ENCODE results near the gene ANKRD44. TPM values are rescaled to one million over a fixed set of nuclear protein-coding genes. Genes with fewer than 3 reads are reported as not detected.

ANKRD44 gene
- total RNA-seq, 1 experiment from 2014 or later, result 0.68 TPM

DNA sequence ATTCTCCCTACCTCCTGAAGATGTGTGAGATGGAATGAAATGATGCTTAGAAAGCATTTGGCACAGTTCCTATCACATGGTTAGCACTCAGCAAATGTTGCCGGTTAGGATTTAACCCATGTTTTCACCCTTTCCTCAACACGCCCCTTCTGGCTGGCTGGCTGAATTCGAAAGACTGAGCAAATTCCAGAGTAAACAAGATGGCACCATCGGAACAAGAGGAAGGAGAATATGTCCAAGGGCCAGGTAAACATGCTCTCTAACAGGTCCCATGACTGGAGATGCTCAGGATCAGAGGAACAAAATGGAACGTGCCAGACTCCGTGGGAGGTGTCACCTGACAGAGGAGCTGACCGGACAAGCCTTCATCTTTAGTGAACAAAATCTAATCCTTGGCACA, 145.6 kb downstream of the ANKRD44 start:
- ATAC-seq (no peak), DNase-seq (ENCODE audit: low spot score) (no peak)
- peaks cover 5% of the 10 kb centered on the region for H3K27me3 Mint-ChIP-seq (ENCODE audit: low read depth)
- H3K4me1 Mint-ChIP-seq, result peaks cover 12% of the 10 kb centered on the region
- TF ChIP-seq MAX (CRISPR knock-in tag; IDR thresholded peaks at IDR 0.05), result no peak
- TF ChIP-seq, protein P1, sequence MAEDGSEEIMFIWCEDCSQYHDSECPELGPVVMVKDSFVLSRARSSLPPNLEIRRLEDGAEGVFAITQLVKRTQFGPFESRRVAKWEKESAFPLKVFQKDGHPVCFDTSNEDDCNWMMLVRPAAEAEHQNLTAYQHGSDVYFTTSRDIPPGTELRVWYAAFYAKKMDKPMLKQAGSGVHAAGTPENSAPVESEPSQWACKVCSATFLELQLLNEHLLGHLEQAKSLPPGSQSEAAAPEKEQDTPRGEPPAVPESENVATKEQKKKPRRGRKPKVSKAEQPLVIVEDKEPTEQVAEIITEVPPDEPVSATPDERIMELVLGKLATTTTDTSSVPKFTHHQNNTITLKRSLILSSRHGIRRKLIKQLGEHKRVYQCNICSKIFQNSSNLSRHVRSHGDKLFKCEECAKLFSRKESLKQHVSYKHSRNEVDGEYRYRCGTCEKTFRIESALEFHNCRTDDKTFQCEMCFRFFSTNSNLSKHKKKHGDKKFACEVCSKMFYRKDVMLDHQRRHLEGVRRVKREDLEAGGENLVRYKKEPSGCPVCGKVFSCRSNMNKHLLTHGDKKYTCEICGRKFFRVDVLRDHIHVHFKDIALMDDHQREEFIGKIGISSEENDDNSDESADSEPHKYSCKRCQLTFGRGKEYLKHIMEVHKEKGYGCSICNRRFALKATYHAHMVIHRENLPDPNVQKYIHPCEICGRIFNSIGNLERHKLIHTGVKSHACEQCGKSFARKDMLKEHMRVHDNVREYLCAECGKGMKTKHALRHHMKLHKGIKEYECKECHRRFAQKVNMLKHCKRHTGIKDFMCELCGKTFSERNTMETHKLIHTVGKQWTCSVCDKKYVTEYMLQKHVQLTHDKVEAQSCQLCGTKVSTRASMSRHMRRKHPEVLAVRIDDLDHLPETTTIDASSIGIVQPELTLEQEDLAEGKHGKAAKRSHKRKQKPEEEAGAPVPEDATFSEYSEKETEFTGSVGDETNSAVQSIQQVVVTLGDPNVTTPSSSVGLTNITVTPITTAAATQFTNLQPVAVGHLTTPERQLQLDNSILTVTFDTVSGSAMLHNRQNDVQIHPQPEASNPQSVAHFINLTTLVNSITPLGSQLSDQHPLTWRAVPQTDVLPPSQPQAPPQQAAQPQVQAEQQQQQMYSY (CRISPR knock-in tag; IDR thresholded peaks at IDR 0.05), result no peak
- no peaks in the 10 kb centered on the region for H3K36me3 Mint-ChIP-seq
- CTCF ChIA-PET, result no interaction called here
- POLR2A ChIA-PET, result no interaction called here
- peak overlapping the region; percentile 58 for H3K4me3 Mint-ChIP-seq
- H3K9me3 Mint-ChIP-seq, result no peaks in the 10 kb centered on the region
- no peak overlapping the region for H3K27ac Mint-ChIP-seq

- Mint-ChIP-seq H3K4me3 (peak overlapping the region; percentile 58), H3K36me3 (no peaks in the 10 kb centered on the region), H3K9me3 (no peaks in the 10 kb centered on the region), H3K27ac (no peak overlapping the region), H3K4me1 (peaks cover 12% of the 10 kb centered on the region), H3K27me3 (ENCODE audit: low read depth) (peaks cover 5% of the 10 kb centered on the region)
- CTCF ChIA-PET, result interaction anchor here (0.9 to 1.2 kb wide), 2 partner anchors 88 to 289 kb away, joined by 3 read pairs; no protein-coding TSS in a partner anchor
- ATAC-seq (peak; percentile 81), DNase-seq (ENCODE audit: low spot score) (peak; percentile 73)
- POLR2A ChIA-PET, result no interaction called here
- TF ChIP-seq IRF2 (CRISPR knock-in tag; IDR thresholded peaks at IDR 0.05; ENCODE audit: borderline replicate concordance, low read depth), result no peak
- TF ChIP-seq, protein P2, sequence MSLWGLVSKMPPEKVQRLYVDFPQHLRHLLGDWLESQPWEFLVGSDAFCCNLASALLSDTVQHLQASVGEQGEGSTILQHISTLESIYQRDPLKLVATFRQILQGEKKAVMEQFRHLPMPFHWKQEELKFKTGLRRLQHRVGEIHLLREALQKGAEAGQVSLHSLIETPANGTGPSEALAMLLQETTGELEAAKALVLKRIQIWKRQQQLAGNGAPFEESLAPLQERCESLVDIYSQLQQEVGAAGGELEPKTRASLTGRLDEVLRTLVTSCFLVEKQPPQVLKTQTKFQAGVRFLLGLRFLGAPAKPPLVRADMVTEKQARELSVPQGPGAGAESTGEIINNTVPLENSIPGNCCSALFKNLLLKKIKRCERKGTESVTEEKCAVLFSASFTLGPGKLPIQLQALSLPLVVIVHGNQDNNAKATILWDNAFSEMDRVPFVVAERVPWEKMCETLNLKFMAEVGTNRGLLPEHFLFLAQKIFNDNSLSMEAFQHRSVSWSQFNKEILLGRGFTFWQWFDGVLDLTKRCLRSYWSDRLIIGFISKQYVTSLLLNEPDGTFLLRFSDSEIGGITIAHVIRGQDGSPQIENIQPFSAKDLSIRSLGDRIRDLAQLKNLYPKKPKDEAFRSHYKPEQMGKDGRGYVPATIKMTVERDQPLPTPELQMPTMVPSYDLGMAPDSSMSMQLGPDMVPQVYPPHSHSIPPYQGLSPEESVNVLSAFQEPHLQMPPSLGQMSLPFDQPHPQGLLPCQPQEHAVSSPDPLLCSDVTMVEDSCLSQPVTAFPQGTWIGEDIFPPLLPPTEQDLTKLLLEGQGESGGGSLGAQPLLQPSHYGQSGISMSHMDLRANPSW (CRISPR knock-in tag; conservative IDR thresholded peaks at IDR 0.05; ENCODE audit: low read depth), result no peak
- TF ChIP-seq ELF4 (CRISPR knock-in tag; IDR thresholded peaks at IDR 0.05; ENCODE audit: low read depth), result no peak
- TF ChIP-seq, protein P3, sequence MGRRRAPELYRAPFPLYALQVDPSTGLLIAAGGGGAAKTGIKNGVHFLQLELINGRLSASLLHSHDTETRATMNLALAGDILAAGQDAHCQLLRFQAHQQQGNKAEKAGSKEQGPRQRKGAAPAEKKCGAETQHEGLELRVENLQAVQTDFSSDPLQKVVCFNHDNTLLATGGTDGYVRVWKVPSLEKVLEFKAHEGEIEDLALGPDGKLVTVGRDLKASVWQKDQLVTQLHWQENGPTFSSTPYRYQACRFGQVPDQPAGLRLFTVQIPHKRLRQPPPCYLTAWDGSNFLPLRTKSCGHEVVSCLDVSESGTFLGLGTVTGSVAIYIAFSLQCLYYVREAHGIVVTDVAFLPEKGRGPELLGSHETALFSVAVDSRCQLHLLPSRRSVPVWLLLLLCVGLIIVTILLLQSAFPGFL (CRISPR knock-in tag; IDR thresholded peaks at IDR 0.05; ENCODE audit: borderline replicate concordance), result no peak
- peak; percentile 66; the same call in 1 of the 2 replicates for TF ChIP-seq MAX (CRISPR knock-in tag; IDR thresholded peaks at IDR 0.05)
- no peak for TF ChIP-seq ARID4B (CRISPR knock-in tag; IDR thresholded peaks at IDR 0.05; ENCODE audit: borderline replicate concordance)
- TF ChIP-seq RORB (CRISPR knock-in tag; IDR thresholded peaks at IDR 0.05), result no peak
- no peak for TF ChIP-seq JAZF1 (CRISPR knock-in tag; IDR thresholded peaks at IDR 0.05)
- TF ChIP-seq CREM (CRISPR knock-in tag; IDR thresholded peaks at IDR 0.05), result no peak
- no peak for TF ChIP-seq ZNF138 (CRISPR knock-in tag; conservative IDR thresholded peaks at IDR 0.05)
- TF ChIP-seq, protein P4, sequence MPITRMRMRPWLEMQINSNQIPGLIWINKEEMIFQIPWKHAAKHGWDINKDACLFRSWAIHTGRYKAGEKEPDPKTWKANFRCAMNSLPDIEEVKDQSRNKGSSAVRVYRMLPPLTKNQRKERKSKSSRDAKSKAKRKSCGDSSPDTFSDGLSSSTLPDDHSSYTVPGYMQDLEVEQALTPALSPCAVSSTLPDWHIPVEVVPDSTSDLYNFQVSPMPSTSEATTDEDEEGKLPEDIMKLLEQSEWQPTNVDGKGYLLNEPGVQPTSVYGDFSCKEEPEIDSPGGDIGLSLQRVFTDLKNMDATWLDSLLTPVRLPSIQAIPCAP (CRISPR knock-in tag; IDR thresholded peaks at IDR 0.05), result no peak
- no peak for TF ChIP-seq NR3C1 (CRISPR knock-in tag; conservative IDR thresholded peaks at IDR 0.05; ENCODE audit: low read depth)
- no peak for TF ChIP-seq ZNF317 (CRISPR knock-in tag; IDR thresholded peaks at IDR 0.05; ENCODE audit: borderline replicate concordance, low read depth)
- TF ChIP-seq, protein P1 (CRISPR knock-in tag; IDR thresholded peaks at IDR 0.05), result peak; percentile 60; the same call in 1 of the 2 replicates
- TF ChIP-seq NR1H2 (CRISPR knock-in tag; IDR thresholded peaks at IDR 0.05), result no peak
These were observed 146.3 kb downstream of the ANKRD44 start for GRCh38 chr2:197164141-197164754.
